GM04503 (cell line): ENCODE measurements around the gene GCNA.

Source experiments
- DNase-seq: peaks from one replicate; pipeline ENCODE4 v3.0.0-alpha.2; 2012; ENCODE audit warnings: low read depth

The GCNA gene

DNA sequence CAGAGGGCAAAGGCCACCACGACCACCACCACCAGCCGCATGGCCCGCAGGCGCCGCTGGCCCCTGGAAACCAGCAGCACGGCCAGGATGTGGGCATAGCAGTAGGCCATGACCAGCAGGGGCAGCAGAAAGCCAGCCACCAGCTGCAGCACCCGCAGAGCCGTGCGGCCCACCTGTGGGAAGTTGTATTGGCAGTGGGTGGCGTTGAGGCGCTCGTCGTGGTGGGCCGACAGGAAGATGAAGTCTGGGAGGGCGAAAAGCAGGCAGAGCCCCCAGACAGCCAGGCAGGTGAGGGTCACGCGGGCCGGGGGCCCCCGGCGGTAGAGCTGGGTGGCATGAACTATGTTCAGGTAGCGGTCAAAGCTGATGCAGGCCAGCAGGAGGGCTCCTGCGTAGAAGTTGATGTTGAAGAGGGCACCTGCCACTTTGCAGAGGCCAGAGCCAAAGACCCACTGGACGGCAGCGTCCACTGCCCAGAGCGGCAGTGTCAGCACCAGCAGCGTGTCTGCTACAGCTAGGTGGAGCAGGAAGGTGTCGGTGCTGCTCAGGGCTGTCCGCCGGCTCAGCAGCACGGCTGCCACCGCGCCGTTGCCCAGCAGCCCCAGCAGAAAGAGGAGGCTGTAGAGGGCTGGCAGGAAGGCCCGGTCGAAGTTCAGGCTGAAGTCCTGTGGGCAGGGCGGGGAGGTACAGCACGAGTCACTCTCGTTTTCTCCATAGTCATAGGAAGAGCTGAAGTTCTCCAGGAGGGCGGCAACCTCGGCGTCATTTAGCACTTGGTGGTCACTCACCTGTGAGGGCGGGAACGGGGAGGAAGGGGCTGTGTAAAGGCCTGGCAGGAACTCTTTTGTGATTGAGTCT is 38.7 kb downstream of the GCNA start:
- DNase-seq: no peak

GRCh38 chrX:71617742-71618141 is 39.5 kb downstream of the GCNA start:
- DNase-seq: no peak

DNA sequence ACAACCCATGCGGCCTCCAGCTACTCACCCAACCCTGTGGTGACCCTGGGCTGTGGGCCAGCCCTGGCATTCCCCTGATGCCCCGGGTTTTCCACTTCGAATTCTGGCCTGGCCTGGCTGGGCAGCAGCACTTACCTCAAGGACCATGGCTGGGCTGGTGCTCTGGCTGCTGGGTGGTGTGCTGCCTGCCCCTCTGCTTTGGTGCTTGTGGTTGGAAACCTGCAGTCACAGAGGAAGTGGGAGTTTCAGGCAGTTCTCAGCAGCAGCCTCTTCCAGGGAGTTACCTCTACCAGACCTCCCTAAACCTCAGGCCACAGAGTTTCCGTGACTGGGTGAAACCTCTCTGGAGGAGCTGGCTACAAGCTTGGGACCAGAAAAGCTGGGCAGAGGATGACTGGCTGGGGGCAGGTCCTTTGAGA is 40.1 kb downstream of the GCNA start, which contains the start of gene CXCR3:
Gene CXCR3 (minus strand): TSS at position 209 of the 419 bp plus-strand sequence. CDS start 62 bp downstream, at position 147.
- DNase-seq: no peak

- no peak for DNase-seq
These were observed 40.5 kb downstream of the GCNA start for GRCh38 chrX:71618787-71619186.

- DNase-seq: no peak
These were observed 41.0 kb downstream of the GCNA start for GRCh38 chrX:71619193-71619592.

DNA sequence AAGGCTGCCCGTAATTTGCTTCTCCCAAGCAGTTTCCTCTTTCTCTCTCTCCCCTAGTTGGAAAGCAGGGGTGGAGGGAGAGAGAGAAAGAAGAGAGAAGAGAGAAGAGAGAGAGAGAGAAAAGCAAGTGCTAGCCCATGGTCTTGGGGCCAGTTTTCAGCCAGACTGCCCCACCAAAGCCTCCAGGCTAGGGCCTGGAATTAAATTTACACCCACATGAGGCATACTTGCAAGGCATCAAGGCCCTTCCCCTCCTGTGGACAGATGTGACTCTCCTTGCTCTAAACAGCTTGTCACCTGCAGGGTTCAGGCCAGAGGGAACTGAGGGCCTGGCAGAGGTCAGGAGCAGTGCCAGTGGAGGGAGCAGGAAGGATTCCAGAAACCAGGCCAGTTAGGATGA is 41.7 kb downstream of the GCNA start:
- DNase-seq: no peak

- DNase-seq: peak; percentile 28
These were observed 43.4 kb downstream of the GCNA start for GRCh38 chrX:71621603-71622002.

GRCh38 chrX:71622032-71622575 is 43.9 kb downstream of the GCNA start:
- no peak for DNase-seq

- peak; percentile 23 for DNase-seq
These were observed 44.6 kb downstream of the GCNA start for GRCh38 chrX:71622576-71623450.

GRCh38 chrX:71623714-71624113 is 45.5 kb downstream of the GCNA start:
- DNase-seq: no peak

GRCh38 chrX:71625471-71625870 is 47.2 kb downstream of the GCNA start:
- no peak for DNase-seq

- no peak for DNase-seq
These were observed 48.3 kb downstream of the GCNA start for GRCh38 chrX:71626576-71626975.

DNA sequence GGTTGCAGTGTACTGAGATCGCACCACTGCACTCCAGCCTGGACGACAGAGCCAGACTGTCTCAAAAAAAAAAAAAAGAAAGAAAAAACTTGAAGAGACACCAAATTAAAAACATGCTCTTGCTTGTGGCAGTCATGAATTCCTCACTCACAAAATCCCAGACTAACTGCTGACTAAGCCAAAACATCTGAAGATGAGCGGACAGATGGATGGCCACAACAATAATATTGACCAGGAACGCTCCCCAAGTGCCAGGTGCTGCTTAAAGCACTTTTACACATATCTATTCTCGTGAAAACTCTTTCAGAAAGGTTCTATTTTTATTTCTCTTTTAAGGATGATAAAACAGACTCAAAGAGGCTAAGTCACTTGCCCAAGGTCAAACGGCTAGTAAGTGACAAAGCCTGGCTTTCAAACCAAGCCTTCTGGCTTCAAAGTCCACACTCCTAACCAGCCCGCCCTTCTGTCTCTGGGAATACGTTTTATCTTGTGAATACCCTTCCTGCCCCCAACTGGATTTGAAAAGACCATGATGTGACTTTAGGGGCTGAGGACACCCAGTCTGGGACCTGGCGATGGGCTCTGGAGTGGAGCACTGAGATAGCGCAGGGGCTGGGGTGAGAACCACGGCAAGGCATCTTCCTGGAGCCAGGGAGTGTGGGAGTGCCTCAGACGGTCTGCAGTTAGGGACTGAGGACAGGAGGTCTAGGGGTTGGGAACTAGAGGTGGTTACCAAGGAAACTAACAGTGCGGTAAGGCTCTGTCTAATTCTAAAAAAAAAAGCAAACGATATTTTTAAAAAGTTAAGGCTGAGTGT is 49.6 kb downstream of the GCNA start:
- DNase-seq: no peak

- DNase-seq: no peak
These were observed 51.2 kb downstream of the GCNA start for GRCh38 chrX:71629467-71629866.

- DNase-seq: no peak
These were observed 54.9 kb downstream of the GCNA start for GRCh38 chrX:71632923-71633657.

- no peak for DNase-seq
These were observed 56.1 kb downstream of the GCNA start for GRCh38 chrX:71634366-71634765.

GRCh38 chrX:71636438-71637252 is 58.4 kb downstream of the GCNA start:
- no peak for DNase-seq

DNA sequence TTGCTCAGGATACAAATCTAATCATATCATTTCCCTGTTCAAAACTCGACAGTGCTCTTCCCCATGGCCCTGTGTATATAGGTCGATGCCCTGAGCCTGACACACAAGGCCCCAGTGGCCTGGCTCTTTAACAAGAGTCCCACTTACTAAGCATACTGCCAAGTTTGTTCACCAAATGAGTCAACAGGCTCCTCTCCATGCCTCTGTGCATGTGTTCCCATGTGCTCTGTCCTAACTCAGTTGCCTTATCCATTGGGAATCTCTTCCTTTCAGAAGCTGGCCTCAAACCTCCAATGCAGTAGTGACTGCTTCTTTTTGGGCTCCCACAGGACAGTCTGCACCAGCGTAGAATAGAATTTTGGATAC is 59.0 kb downstream of the GCNA start:
- DNase-seq: no peak

- DNase-seq: peak; percentile 5
These were observed 59.6 kb downstream of the GCNA start for GRCh38 chrX:71637848-71638247.

DNA sequence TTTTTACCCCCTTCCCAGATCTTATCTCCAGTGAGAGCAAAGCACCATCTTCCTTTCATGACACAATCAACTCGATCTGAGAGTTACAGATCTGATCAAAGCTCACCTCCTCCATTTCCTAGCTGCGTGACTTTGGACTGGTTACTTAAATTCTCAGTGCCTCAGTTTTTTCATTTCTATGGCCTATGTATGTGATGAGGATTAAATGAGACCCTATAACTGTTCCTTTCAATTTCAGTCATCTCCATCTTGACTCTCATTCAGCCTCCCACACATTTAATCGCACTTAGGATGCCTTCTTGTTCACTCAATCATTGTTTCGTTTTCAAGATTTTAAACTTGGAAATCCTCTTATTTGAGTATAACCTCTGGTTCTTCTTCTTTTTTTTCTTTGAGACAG is 60.2 kb downstream of the GCNA start:
- DNase-seq: no peak
